GM19468 (cell line): ENCODE results near the gene APBA3.

Experiments used
- ATAC-seq: cut with Tn5 transposase; IDR thresholded peaks from one replicate; pipeline ENCODE4 v1.9.1; 2021; ENCODE audit warnings: mild to moderate bottlenecking, moderate library complexity, moderate number of reproducible peaks; ENCODE audit not compliant: unreplicated experiment; ENCODE audit errors: extremely low read depth

Gene APBA3

GRCh38 chr19:3752492-3752891 is 9.0 kb downstream of the APBA3 start:
- ATAC-seq: no peak

GRCh38 chr19:3751236-3751635 is 10.3 kb downstream of the APBA3 start:
- ATAC-seq: no peak

- ATAC-seq: no peak
These were observed 11.3 kb downstream of the APBA3 start for GRCh38 chr19:3750211-3750610.

GRCh38 chr19:3748965-3749364 is 12.5 kb downstream of the APBA3 start:
- ATAC-seq: no peak

GRCh38 chr19:3746371-3747056 is 15.0 kb downstream of the APBA3 start:
- no peak for ATAC-seq

GRCh38 chr19:3745363-3746045 is 16.0 kb downstream of the APBA3 start:
- no peak for ATAC-seq

- no peak for ATAC-seq
These were observed 18.0 kb downstream of the APBA3 start for GRCh38 chr19:3743486-3743885.

- ATAC-seq: no peak
These were observed 21.1 kb downstream of the APBA3 start for GRCh38 chr19:3740431-3740830.

- ATAC-seq: no peak
These were observed 22.8 kb downstream of the APBA3 start for GRCh38 chr19:3738477-3739220.

GRCh38 chr19:3737487-3738205 is 23.8 kb downstream of the APBA3 start:
- no peak for ATAC-seq

GRCh38 chr19:3736106-3736724 is 25.3 kb downstream of the APBA3 start:
- no peak for ATAC-seq

- ATAC-seq: no peak
These were observed 27.2 kb downstream of the APBA3 start for GRCh38 chr19:3734310-3734600.

GRCh38 chr19:3733549-3734309 is 27.8 kb downstream of the APBA3 start:
- ATAC-seq: no peak

GRCh38 chr19:3732108-3732507 is 29.4 kb downstream of the APBA3 start:
- no peak for ATAC-seq

GRCh38 chr19:3730457-3730958 is 31.0 kb downstream of the APBA3 start:
- ATAC-seq: no peak

GRCh38 chr19:3725640-3726310 is 35.7 kb downstream of the APBA3 start:
- ATAC-seq: no peak

GRCh38 chr19:3725121-3725520 is 36.4 kb downstream of the APBA3 start:
- ATAC-seq: no peak

- no peak for ATAC-seq
These were observed 37.6 kb downstream of the APBA3 start for GRCh38 chr19:3723883-3724282.

GRCh38 chr19:3723110-3723488 is 38.4 kb downstream of the APBA3 start:
- ATAC-seq: no peak
